ENCODE measurements around the gene HSFX4.
"Not testable (repeated sequence)": the region's sequence is repeated elsewhere in the genome, so short reads cannot be mapped to it uniquely, and the experiment has no call there.

Gene HSFX4

GRCh38 chrX:149937328-149937727 is 8.0 kb downstream of the HSFX4 start:
- H3K4me3 ChIP-seq (ENCODE audit: insufficient read depth, low read depth, low read length, poor library complexity, severe bottlenecking): peak overlapping the region; percentile 68
- not testable (repeated sequence) for DNase-seq; H3K9me3 ChIP-seq (ENCODE audit: control insufficient read depth, low read length); H3K4me1 ChIP-seq (ENCODE audit: control insufficient read depth, insufficient read depth, low read length, poor library complexity, severe bottlenecking); H3K36me3 ChIP-seq (ENCODE audit: control insufficient read depth, insufficient read depth, low read length); H3K27me3 ChIP-seq (replicated peaks; ENCODE audit: control insufficient read depth, insufficient read depth, low read length, poor library complexity, severe bottlenecking)
- H3K27ac ChIP-seq (ENCODE audit: insufficient read depth, low read length, poor library complexity, severe bottlenecking): peak overlapping the region; percentile 86

GRCh38 chrX:149937871-149938426 is 8.6 kb downstream of the HSFX4 start:
- peak overlapping the region; percentile 86 for H3K27ac ChIP-seq (ENCODE audit: insufficient read depth, low read length, poor library complexity, severe bottlenecking)
- peaks cover 6% of the 10 kb centered on the region for H3K4me1 ChIP-seq (ENCODE audit: control insufficient read depth, insufficient read depth, low read length, poor library complexity, severe bottlenecking)
- H3K27me3 ChIP-seq (replicated peaks; ENCODE audit: control insufficient read depth, insufficient read depth, low read length, poor library complexity, severe bottlenecking): no peaks in the 10 kb centered on the region
- H3K4me3 ChIP-seq (ENCODE audit: insufficient read depth, low read depth, low read length, poor library complexity, severe bottlenecking): peak overlapping the region; percentile 68
- H3K36me3 ChIP-seq (ENCODE audit: control insufficient read depth, insufficient read depth, low read length): no peaks in the 10 kb centered on the region
- DNase-seq: peak in 1 of 3 donors; percentile 8
- no peaks in the 10 kb centered on the region for H3K9me3 ChIP-seq (ENCODE audit: control insufficient read depth, low read length)

DNA sequence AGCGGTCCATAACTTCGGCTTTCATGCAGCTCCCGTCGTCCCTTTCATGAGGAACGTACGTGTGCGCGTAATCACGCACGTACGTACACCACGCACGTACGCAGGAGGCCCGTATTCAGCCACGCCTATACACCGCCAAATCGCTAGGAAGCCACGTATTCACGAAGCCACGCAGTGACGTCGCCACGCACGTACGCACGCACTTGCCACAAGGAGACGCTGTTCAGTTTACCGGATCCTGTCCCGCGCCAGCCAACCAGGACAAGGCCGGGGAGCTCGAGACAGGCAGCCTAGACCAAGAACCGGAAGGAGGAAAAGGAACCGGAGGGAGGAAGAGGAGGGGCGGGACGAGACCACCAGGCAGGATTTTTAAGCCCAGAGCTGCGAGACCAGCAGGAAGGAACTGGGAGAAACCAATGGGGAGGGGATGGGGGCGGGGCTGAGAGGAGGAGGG is 9.1 kb downstream of the HSFX4 start, which contains the start of gene EOLA2:
EOLA2 (minus strand) TSS at position 65 of the 454 bp plus-strand sequence. CDS start 4,617 bp downstream, outside the sequence.
- peak within 1 kb of the TSS; percentile 68 for H3K4me3 ChIP-seq (ENCODE audit: insufficient read depth, low read depth, low read length, poor library complexity, severe bottlenecking)
- H3K27me3 ChIP-seq (replicated peaks; ENCODE audit: control insufficient read depth, insufficient read depth, low read length, poor library complexity, severe bottlenecking): no peaks in the 10 kb centered on the region
- H3K9me3 ChIP-seq (ENCODE audit: control insufficient read depth, low read length): no peaks in the 10 kb centered on the region
- DNase-seq: peak; percentile 89 to 91 (median 89)
- H3K36me3 ChIP-seq (ENCODE audit: control insufficient read depth, insufficient read depth, low read length): no peaks in the 10 kb centered on the region
- H3K4me1 ChIP-seq (ENCODE audit: control insufficient read depth, insufficient read depth, low read length, poor library complexity, severe bottlenecking): peaks cover 6% of the 10 kb centered on the region
- H3K27ac ChIP-seq (ENCODE audit: insufficient read depth, low read length, poor library complexity, severe bottlenecking): peak within 1 kb of the TSS; percentile 86

GRCh38 chrX:149938881-149939654 is 9.7 kb downstream of the HSFX4 start:
- Histone ChIP-seq H3K4me1 (ENCODE audit: control insufficient read depth, insufficient read depth, low read length, poor library complexity, severe bottlenecking) (peaks cover 6% of the 10 kb centered on the region), H3K9me3 (ENCODE audit: control insufficient read depth, low read length) (no peaks in the 10 kb centered on the region), H3K27ac (ENCODE audit: insufficient read depth, low read length, poor library complexity, severe bottlenecking) (peak overlapping the region; percentile 86), H3K36me3 (ENCODE audit: control insufficient read depth, insufficient read depth, low read length) (no peaks in the 10 kb centered on the region), H3K27me3 (replicated peaks; ENCODE audit: control insufficient read depth, insufficient read depth, low read length, poor library complexity, severe bottlenecking) (no peaks in the 10 kb centered on the region), H3K4me3 (ENCODE audit: insufficient read depth, low read depth, low read length, poor library complexity, severe bottlenecking) (no peak overlapping the region)
- peak; percentile 82 to 87 (median 85) for DNase-seq

DNA sequence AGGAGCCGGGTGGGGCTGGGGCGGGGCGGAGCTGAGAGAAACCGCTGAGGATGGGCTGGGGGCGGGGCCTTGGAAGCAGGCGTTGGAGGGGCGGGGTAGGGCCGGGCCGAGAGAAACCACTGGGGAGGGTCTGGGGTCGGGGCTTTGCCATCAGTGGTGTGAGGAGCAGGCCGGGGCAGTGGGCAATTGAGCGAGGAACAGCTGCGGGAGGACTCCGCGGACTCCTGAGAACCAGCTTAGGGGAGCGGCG is 10.2 kb downstream of the HSFX4 start:
- H3K36me3 ChIP-seq (ENCODE audit: control insufficient read depth, insufficient read depth, low read length): no peaks in the 10 kb centered on the region
- H3K9me3 ChIP-seq (ENCODE audit: control insufficient read depth, low read length): no peaks in the 10 kb centered on the region
- H3K4me1 ChIP-seq (ENCODE audit: control insufficient read depth, insufficient read depth, low read length, poor library complexity, severe bottlenecking): peaks cover 6% of the 10 kb centered on the region
- H3K27me3 ChIP-seq (replicated peaks; ENCODE audit: control insufficient read depth, insufficient read depth, low read length, poor library complexity, severe bottlenecking): no peaks in the 10 kb centered on the region
- peak overlapping the region; percentile 69 for H3K4me3 ChIP-seq (ENCODE audit: insufficient read depth, low read depth, low read length, poor library complexity, severe bottlenecking)
- DNase-seq: no peak
- peak overlapping the region; percentile 67 for H3K27ac ChIP-seq (ENCODE audit: insufficient read depth, low read length, poor library complexity, severe bottlenecking)

GRCh38 chrX:149939905-149940673 is 10.7 kb downstream of the HSFX4 start:
- H3K27me3 ChIP-seq (replicated peaks; ENCODE audit: control insufficient read depth, insufficient read depth, low read length, poor library complexity, severe bottlenecking): no peaks in the 10 kb centered on the region
- H3K27ac ChIP-seq (ENCODE audit: insufficient read depth, low read length, poor library complexity, severe bottlenecking): peak overlapping the region; percentile 67
- no peaks in the 10 kb centered on the region for H3K36me3 ChIP-seq (ENCODE audit: control insufficient read depth, insufficient read depth, low read length)
- no peaks in the 10 kb centered on the region for H3K9me3 ChIP-seq (ENCODE audit: control insufficient read depth, low read length)
- H3K4me3 ChIP-seq (ENCODE audit: insufficient read depth, low read depth, low read length, poor library complexity, severe bottlenecking): peak overlapping the region; percentile 69
- H3K4me1 ChIP-seq (ENCODE audit: control insufficient read depth, insufficient read depth, low read length, poor library complexity, severe bottlenecking): peaks cover 6% of the 10 kb centered on the region
- peak; percentile 86 to 90 (median 87) for DNase-seq

GRCh38 chrX:149940674-149941024 is 11.3 kb downstream of the HSFX4 start:
- not testable (repeated sequence) for H3K9me3 ChIP-seq (ENCODE audit: control insufficient read depth, low read length); H3K4me1 ChIP-seq (ENCODE audit: control insufficient read depth, insufficient read depth, low read length, poor library complexity, severe bottlenecking); H3K27ac ChIP-seq (ENCODE audit: insufficient read depth, low read length, poor library complexity, severe bottlenecking); DNase-seq; H3K27me3 ChIP-seq (replicated peaks; ENCODE audit: control insufficient read depth, insufficient read depth, low read length, poor library complexity, severe bottlenecking); H3K4me3 ChIP-seq (ENCODE audit: insufficient read depth, low read depth, low read length, poor library complexity, severe bottlenecking); H3K36me3 ChIP-seq (ENCODE audit: control insufficient read depth, insufficient read depth, low read length)

DNA sequence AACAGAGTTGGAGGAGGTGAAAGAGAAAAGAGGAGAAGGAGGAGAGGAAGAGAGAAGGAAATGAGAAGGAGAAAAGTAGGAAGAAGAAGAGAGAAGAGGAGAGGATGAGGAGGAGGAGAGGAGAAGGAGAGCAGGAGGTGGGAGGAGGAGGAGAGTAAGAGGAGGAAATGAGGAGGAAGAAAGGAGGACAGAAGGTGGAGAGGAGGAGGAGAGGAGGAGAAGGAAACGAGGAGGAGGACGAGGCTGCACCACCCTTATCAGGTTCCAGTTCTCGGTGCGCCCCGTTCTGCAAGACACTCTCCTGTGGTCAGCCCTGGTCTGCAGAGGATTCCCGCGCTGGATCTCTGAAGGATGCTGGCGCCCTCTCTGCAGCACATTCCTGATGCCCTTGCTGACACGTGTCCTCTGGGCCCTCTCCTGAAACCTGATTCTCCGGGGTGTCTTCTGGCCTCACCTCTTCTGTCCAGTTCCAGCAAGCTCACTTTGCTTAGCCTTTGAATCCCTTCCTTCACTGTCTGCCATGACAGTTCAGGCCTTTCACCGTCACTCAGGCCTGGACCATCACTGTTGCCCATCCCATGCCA is 15.8 kb downstream of the HSFX4 start:
- H3K4me3 ChIP-seq (ENCODE audit: insufficient read depth, low read depth, low read length, poor library complexity, severe bottlenecking); DNase-seq; H3K27ac ChIP-seq (ENCODE audit: insufficient read depth, low read length, poor library complexity, severe bottlenecking); H3K4me1 ChIP-seq (ENCODE audit: control insufficient read depth, insufficient read depth, low read length, poor library complexity, severe bottlenecking); H3K36me3 ChIP-seq (ENCODE audit: control insufficient read depth, insufficient read depth, low read length); H3K9me3 ChIP-seq (ENCODE audit: control insufficient read depth, low read length); H3K27me3 ChIP-seq (replicated peaks; ENCODE audit: control insufficient read depth, insufficient read depth, low read length, poor library complexity, severe bottlenecking): not testable (repeated sequence)

- not testable (repeated sequence) for H3K27ac ChIP-seq (ENCODE audit: insufficient read depth, low read length, poor library complexity, severe bottlenecking); H3K27me3 ChIP-seq (replicated peaks; ENCODE audit: control insufficient read depth, insufficient read depth, low read length, poor library complexity, severe bottlenecking); H3K9me3 ChIP-seq (ENCODE audit: control insufficient read depth, low read length); H3K36me3 ChIP-seq (ENCODE audit: control insufficient read depth, insufficient read depth, low read length); H3K4me1 ChIP-seq (ENCODE audit: control insufficient read depth, insufficient read depth, low read length, poor library complexity, severe bottlenecking); DNase-seq; H3K4me3 ChIP-seq (ENCODE audit: insufficient read depth, low read depth, low read length, poor library complexity, severe bottlenecking)
These were observed 16.4 kb downstream of the HSFX4 start for GRCh38 chrX:149945820-149946219.

- not testable (repeated sequence) for H3K27ac ChIP-seq (ENCODE audit: insufficient read depth, low read length, poor library complexity, severe bottlenecking); H3K36me3 ChIP-seq (ENCODE audit: control insufficient read depth, insufficient read depth, low read length)
These were observed 17.6 kb downstream of the HSFX4 start for GRCh38 chrX:149946932-149947331.

More at GRCh38 chrX:149946932-149947331, 17.6 kb downstream of the HSFX4 start:
- not testable (repeated sequence) for DNase-seq; H3K27me3 ChIP-seq (replicated peaks; ENCODE audit: control insufficient read depth, insufficient read depth, low read length, poor library complexity, severe bottlenecking); H3K4me3 ChIP-seq (ENCODE audit: insufficient read depth, low read depth, low read length, poor library complexity, severe bottlenecking); H3K9me3 ChIP-seq (ENCODE audit: control insufficient read depth, low read length); H3K4me1 ChIP-seq (ENCODE audit: control insufficient read depth, insufficient read depth, low read length, poor library complexity, severe bottlenecking)

Data from effector memory CD4-positive, alpha-beta T cell (primary cell).